HG03575 (cell line): ENCODE data around the gene PTGFR.

ENCODE experiments used
- ATAC-seq: cut with Tn5 transposase; IDR thresholded peaks from one replicate; pipeline ENCODE4 v1.9.1; 2021; ENCODE audit not compliant: unreplicated experiment, insufficient number of reproducible peaks, low FRiP score; ENCODE audit errors: extremely low read depth

The PTGFR gene

DNA sequence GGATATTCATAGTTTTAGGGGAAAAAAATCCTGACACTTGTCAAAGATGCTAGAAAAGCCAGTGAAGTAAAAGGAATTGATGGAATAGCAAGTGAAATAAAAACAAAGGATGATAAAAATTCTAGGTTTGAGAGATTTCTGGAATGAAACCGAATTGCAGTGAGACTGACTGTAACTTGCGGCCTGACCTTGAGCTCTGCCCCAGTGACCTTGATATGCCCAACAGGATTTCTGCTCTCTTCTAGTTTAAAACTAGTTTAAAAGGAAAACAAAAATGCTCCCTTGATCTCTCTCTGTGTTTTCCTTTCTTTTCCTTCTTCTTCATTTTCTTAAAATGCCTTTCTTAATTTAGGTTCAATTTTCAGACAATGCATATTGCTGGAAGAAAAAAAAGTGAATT is 74.6 kb downstream of the PTGFR start:
- ATAC-seq: no peak

- ATAC-seq: no peak
These were observed 79.8 kb downstream of the PTGFR start for GRCh38 chr1:78570539-78570938.

DNA sequence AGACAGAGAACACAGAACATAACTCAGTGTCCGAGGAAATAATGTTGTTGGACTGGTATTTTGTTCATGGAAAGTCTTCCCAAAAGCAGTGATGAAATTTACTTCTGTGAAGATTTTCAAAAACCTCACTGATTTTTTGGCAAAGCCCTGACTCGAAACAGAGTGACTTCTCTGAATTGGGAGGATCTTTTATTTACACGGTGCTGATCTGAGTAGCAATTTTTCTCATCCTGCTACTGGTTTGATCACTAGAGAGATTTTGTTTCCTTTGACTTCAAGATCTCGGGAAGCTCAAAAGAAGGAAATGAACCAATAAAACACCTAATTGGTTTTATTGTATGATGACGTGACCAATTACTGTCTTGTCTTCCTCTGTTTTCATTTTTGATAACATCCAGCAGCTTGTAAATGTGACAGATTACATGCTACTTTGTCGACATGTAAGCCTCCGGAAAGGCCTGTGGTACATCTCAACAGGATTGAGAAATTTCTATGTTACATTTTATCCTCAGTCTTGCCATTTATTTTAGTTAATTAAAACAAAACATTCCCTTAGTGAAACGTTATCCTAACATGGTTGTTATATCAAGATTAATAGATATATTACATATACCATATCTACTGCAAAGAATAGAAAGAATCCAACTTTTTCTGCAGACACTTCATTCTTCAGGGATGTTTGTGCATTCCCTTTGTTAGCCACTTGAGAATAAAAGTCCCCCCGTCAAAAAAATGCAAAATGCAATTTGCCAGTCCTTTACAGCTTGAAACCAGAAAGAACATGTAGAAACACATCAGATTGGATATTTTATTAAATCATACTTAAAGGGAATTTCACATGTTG is 86.7 kb downstream of the PTGFR start:
- no peak for ATAC-seq

GRCh38 chr1:78586572-78586971 is 95.8 kb downstream of the PTGFR start:
- ATAC-seq: no peak

DNA sequence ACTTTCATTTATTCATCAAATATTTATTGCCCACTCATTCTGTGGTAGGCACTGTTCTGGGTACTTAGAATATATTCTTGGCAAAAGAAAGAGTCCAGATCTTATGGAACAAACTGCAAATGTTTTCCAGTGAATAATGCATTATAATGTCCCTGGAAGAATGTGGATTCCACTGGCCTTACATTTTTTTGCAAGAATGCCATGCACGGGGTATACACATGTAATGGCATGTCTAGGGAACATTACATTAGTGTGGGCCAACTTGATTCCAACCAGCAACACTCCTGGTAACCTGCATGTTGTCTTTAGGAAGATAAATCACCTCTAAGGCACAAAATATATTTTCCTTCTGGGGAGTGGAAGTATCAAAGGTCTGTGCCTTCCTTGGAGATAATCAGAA is 96.4 kb downstream of the PTGFR start:
- no peak for ATAC-seq
